ENCODE measurements around the gene CDK14.

Gene CDK14

DNA sequence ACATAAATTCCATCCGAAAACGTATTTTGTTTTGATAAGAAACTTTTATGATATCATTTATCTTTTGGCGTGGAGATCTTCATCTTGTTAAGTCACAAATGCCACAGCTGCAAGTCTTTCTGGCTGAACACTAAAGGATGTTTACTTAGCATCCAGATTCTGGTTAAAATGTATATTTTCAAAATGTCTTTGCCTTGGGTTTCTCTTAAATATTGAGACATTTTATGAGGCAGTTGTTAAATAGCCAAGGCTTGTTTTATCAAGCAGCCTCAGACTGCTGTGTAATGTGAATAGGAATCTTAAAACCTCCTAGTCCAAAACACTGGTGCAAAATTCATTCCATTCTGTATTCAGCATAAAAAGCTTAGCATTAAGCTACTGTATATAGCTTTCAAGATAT lies 531.8 kb downstream of the CDK14 start:
- H3K9me3 ChIP-seq (ENCODE audit: control insufficient read depth, insufficient read depth, low read length): no peaks in the 10 kb centered on the region
- no peaks in the 10 kb centered on the region for H3K27me3 ChIP-seq (ENCODE audit: control insufficient read depth, insufficient read depth, low read length)
- H3K4me3 ChIP-seq (ENCODE audit: low read depth, low read length): no peak overlapping the region

DNA sequence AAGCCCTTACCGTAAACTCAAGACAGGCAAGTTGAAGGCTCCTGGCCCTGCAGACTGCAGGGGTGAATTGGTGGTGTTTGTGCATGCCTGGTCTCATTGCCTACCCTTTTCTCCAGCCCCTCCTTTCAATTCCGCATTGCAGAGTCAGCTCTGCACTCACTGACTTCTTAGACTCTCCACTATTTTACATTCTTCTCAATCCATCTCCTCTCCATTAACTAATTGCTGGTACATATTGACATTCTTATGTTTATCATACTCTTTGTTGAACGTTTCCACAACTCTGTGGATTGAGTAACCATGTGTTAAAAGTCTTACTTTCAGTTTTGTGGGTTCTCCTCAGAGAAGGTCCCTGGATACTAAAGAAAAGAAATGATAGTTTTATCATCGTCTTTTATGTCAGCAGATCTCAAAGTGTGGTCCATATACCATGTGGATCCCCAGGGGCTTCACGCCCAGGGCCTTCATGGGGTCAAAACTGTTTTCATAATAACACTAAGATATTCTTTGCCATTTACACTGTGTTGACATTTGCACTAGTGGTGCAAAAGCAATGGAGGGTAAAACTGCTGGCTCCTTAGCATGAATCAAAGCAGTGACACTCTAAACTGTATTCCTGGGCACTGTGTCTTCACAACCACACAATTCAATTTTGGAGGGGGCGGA lies 532.7 kb downstream of the CDK14 start:
- H3K27ac ChIP-seq (ENCODE audit: low read depth, low read length): no peak overlapping the region
- H3K9me3 ChIP-seq (ENCODE audit: control insufficient read depth, insufficient read depth, low read length): no peaks in the 10 kb centered on the region
- no peaks in the 10 kb centered on the region for H3K27me3 ChIP-seq (ENCODE audit: control insufficient read depth, insufficient read depth, low read length)

More for the DNA sequence above, 531.8 kb downstream of the CDK14 start:
- peaks cover 27% of the 10 kb centered on the region for H3K4me1 ChIP-seq (ENCODE audit: control insufficient read depth, insufficient read depth, low read length)
- no peak overlapping the region for H3K27ac ChIP-seq (ENCODE audit: low read depth, low read length)
- no peaks in the 10 kb centered on the region for H3K36me3 ChIP-seq (ENCODE audit: control insufficient read depth, insufficient read depth, low read length)
- H3K9ac ChIP-seq (ENCODE audit: low read depth, low read length): no peak overlapping the region

DNA sequence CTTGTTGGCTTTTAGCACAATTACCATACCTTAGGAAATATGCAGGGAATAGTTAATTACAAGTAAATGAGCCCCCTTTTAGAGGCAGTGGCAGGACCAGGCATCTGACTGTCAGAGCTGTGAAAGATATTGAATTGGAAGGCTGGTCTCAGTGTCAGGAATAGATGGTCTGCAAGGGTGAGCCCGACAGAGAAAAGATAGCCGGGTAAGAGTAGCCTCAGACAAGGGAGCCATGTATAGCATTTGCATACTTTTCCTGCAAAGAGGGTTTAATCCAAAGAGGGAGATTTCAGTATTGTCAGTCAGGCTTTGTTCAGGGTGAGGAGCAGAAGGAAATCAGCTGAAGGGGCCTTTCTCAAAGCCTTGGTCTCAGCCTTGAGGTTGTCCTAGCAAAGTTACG lies 539.2 kb downstream of the CDK14 start:
- Histone ChIP-seq H3K36me3 (ENCODE audit: control insufficient read depth, insufficient read depth, low read length) (no peaks in the 10 kb centered on the region), H3K4me3 (ENCODE audit: low read depth, low read length) (no peak overlapping the region), H3K27me3 (ENCODE audit: control insufficient read depth, insufficient read depth, low read length) (no peaks in the 10 kb centered on the region), H3K4me1 (ENCODE audit: control insufficient read depth, insufficient read depth, low read length) (peaks cover 30% of the 10 kb centered on the region), H3K9me3 (ENCODE audit: control insufficient read depth, insufficient read depth, low read length) (no peaks in the 10 kb centered on the region), H3K9ac (ENCODE audit: low read depth, low read length) (peak overlapping the region; percentile 2; the same call in 1 of the 2 replicates), H3K27ac (ENCODE audit: low read depth, low read length) (peak overlapping the region; percentile 54)

More for the DNA sequence above, 532.7 kb downstream of the CDK14 start:
- no peaks in the 10 kb centered on the region for H3K36me3 ChIP-seq (ENCODE audit: control insufficient read depth, insufficient read depth, low read length)
- H3K4me1 ChIP-seq (ENCODE audit: control insufficient read depth, insufficient read depth, low read length): peaks cover 30% of the 10 kb centered on the region
- no peak overlapping the region for H3K4me3 ChIP-seq (ENCODE audit: low read depth, low read length)
- H3K9ac ChIP-seq (ENCODE audit: low read depth, low read length): no peak overlapping the region

DNA sequence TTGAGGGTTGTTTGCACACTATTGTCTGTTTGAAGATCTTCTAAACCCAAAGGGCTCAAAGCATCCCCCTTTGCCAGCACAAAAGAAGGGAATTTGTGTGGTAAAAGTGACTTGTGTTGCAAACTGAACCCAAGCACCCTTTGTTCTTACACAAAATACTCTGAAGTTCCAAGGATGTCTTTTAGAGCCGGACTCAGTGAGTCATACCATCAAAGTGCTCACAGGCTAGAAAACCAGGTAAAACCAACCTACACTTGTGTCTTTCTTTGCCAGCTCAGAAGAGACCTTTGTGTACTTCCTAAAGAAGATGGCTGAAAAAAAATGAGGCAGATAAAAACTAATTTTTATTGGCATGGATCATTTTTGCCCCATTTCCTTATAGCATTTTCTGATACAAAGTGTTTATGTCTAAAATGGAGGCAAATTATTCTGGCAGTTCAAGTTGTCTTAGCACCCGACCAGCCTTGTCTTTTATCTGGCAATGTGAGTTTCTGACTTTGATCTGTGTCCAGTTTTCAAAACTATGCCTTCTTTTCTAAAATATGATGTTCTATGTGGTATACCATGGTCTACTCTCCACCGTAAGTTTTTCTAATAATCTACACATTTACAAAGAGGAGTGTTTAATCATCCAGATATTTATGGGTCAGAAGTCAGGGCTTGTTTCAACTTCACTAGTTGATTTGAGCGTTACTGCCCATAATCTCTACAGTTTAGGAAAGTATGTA lies 539.7 kb downstream of the CDK14 start:
- Histone ChIP-seq H3K27ac (ENCODE audit: low read depth, low read length) (peak overlapping the region; percentile 54), H3K9me3 (ENCODE audit: control insufficient read depth, insufficient read depth, low read length) (no peaks in the 10 kb centered on the region), H3K27me3 (ENCODE audit: control insufficient read depth, insufficient read depth, low read length) (no peaks in the 10 kb centered on the region), H3K4me3 (ENCODE audit: low read depth, low read length) (no peak overlapping the region), H3K4me1 (ENCODE audit: control insufficient read depth, insufficient read depth, low read length) (peaks cover 31% of the 10 kb centered on the region), H3K9ac (ENCODE audit: low read depth, low read length) (peak overlapping the region; percentile 2; the same call in 1 of the 2 replicates), H3K36me3 (ENCODE audit: control insufficient read depth, insufficient read depth, low read length) (no peaks in the 10 kb centered on the region)

DNA sequence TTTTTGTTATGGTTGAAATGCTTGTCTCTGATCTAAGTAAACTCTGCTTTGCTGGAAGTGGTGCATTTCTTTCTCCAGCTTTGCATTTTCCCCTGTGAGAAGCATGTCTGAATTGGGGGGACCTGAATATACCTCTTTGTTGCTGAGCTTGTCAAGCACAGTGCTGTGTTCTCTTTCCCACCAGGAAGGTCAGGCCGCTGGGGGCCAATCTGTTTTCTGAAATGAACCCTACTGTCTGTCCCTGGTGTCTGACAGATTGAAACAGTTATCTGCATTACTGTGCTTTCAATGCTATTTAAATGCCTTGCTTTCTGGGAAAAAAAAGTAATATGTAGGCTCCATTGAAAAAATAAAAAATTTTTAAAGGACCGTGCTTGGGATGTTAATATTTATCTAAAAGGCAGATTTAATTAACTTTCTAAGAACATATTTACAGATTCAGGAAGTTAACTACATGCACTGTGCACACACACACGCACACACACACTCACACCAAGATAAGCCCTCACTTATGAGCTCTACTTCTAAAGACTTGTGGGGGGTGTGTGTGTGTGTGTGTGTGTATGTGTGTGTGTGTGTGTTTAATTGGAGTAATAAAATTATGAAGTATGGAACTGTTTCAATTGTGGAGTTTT lies 541.1 kb downstream of the CDK14 start:
- Histone ChIP-seq H3K4me1 (ENCODE audit: control insufficient read depth, insufficient read depth, low read length) (peaks cover 34% of the 10 kb centered on the region), H3K9me3 (ENCODE audit: control insufficient read depth, insufficient read depth, low read length) (no peaks in the 10 kb centered on the region), H3K27ac (ENCODE audit: low read depth, low read length) (no peak overlapping the region), H3K4me3 (ENCODE audit: low read depth, low read length) (no peak overlapping the region), H3K9ac (ENCODE audit: low read depth, low read length) (no peak overlapping the region), H3K27me3 (ENCODE audit: control insufficient read depth, insufficient read depth, low read length) (no peaks in the 10 kb centered on the region), H3K36me3 (ENCODE audit: control insufficient read depth, insufficient read depth, low read length) (no peaks in the 10 kb centered on the region)

DNA sequence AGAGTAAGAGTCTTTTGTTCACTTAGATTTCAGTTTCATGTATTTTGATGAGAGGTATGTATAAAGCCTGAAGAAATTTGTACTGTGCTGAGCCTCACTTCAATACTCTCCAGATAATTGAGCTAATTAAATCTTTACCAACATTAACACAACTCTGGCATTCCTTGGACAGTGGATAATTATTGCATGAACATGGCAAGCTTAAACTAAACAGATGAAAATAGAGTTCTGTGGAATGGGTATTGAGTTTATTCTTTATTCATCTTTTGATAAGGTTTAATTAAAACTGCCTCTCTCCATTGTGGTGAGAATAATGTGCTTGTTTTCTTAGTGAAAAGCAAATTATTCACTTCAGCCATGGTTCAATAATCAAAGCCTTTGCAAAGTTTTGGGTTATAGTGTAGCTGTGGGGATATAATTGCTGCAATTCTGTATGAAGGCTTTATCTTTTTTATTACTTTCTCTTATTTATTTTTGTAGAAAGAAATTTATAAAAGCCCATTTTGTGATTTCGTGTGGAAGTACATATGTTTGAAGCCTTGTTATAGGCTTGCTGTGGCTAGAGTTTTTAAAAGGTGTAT lies 541.8 kb downstream of the CDK14 start:
- Histone ChIP-seq H3K36me3 (ENCODE audit: control insufficient read depth, insufficient read depth, low read length) (no peaks in the 10 kb centered on the region), H3K27ac (ENCODE audit: low read depth, low read length) (no peak overlapping the region), H3K9me3 (ENCODE audit: control insufficient read depth, insufficient read depth, low read length) (no peaks in the 10 kb centered on the region), H3K4me1 (ENCODE audit: control insufficient read depth, insufficient read depth, low read length) (peaks cover 34% of the 10 kb centered on the region), H3K9ac (ENCODE audit: low read depth, low read length) (no peak overlapping the region), H3K27me3 (ENCODE audit: control insufficient read depth, insufficient read depth, low read length) (no peaks in the 10 kb centered on the region), H3K4me3 (ENCODE audit: low read depth, low read length) (no peak overlapping the region)

DNA sequence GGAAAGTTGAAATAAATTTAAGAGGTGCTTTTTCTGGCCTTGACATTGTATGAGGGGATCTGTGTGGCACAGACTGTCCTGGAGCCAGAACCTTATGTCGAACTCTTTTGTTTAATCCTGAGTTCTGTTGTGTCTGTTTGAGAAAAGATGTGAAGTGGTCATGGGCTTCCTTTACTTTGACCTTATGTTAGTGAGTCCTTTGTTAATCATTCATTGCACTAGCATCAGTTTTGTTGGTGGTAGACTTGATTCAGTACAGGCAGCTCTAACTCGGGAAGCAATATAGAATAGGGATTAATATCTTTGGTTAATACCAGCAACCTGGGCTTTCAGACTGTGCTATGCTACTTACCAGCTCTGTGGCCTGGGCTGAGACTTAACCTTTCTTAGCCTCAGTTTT lies 544.2 kb downstream of the CDK14 start:
- H3K4me1 ChIP-seq (ENCODE audit: control insufficient read depth, insufficient read depth, low read length): peaks cover 26% of the 10 kb centered on the region
- no peak overlapping the region for H3K27ac ChIP-seq (ENCODE audit: low read depth, low read length)

DNA sequence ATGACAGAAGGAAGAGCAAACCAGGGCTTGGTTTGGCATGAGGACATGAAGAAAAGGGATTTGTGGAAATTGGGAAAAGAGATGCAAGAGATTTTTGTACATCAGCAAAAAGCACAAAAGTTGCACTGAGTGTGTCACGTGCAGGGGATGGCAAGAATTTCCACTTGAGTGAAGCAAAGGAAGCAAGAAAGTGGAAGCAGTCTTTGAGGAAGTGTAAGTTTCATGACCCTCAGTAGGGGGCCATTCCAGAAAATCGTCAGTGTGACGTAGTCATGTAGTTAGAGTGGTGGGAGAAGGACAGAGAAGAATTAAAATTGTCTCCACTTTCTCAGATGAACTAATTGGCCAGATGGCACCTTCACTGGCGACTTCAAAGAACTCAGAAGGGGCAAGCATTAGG lies 544.9 kb downstream of the CDK14 start:
- H3K4me3 ChIP-seq (ENCODE audit: low read depth, low read length): no peak overlapping the region
- no peaks in the 10 kb centered on the region for H3K27me3 ChIP-seq (ENCODE audit: control insufficient read depth, insufficient read depth, low read length)
- no peak overlapping the region for H3K27ac ChIP-seq (ENCODE audit: low read depth, low read length)
- H3K9me3 ChIP-seq (ENCODE audit: control insufficient read depth, insufficient read depth, low read length): no peaks in the 10 kb centered on the region
- no peak overlapping the region for H3K9ac ChIP-seq (ENCODE audit: low read depth, low read length)
- no peaks in the 10 kb centered on the region for H3K36me3 ChIP-seq (ENCODE audit: control insufficient read depth, insufficient read depth, low read length)
- peaks cover 19% of the 10 kb centered on the region for H3K4me1 ChIP-seq (ENCODE audit: control insufficient read depth, insufficient read depth, low read length)

More for the DNA sequence above, 544.2 kb downstream of the CDK14 start:
- H3K9me3 ChIP-seq (ENCODE audit: control insufficient read depth, insufficient read depth, low read length): no peaks in the 10 kb centered on the region
- no peak overlapping the region for H3K9ac ChIP-seq (ENCODE audit: low read depth, low read length)
- no peaks in the 10 kb centered on the region for H3K36me3 ChIP-seq (ENCODE audit: control insufficient read depth, insufficient read depth, low read length)
- no peak overlapping the region for H3K4me3 ChIP-seq (ENCODE audit: low read depth, low read length)
- no peaks in the 10 kb centered on the region for H3K27me3 ChIP-seq (ENCODE audit: control insufficient read depth, insufficient read depth, low read length)

DNA sequence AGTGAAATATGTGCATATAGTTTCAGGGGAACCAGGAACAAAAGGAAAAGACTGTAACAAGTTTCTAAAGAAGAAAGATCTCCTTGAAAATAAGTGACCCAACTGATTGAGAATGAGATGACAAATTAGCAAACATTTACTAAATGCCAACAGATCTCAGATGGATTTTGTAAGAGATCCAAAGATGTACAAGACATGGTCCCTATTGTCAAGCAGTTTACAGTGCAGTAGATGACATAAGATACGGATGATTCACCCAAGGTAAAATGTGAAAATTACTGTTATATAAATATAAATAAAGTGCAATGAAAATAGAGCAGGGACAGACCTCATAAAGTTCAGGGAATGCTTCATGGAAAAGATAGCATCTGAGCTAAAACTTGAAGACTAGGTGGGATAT lies 546.6 kb downstream of the CDK14 start:
- no peaks in the 10 kb centered on the region for H3K36me3 ChIP-seq (ENCODE audit: control insufficient read depth, insufficient read depth, low read length)
- 0 out of 2 replicates have a peak, but pooled peaks cover 4% of the 10 kb centered on the region for H3K4me1 ChIP-seq (ENCODE audit: control insufficient read depth, insufficient read depth, low read length)
- H3K27ac ChIP-seq (ENCODE audit: low read depth, low read length): no peak overlapping the region
- H3K27me3 ChIP-seq (ENCODE audit: control insufficient read depth, insufficient read depth, low read length): no peaks in the 10 kb centered on the region
- no peaks in the 10 kb centered on the region for H3K9me3 ChIP-seq (ENCODE audit: control insufficient read depth, insufficient read depth, low read length)
- no peak overlapping the region for H3K9ac ChIP-seq (ENCODE audit: low read depth, low read length)
- H3K4me3 ChIP-seq (ENCODE audit: low read depth, low read length): no peak overlapping the region

DNA sequence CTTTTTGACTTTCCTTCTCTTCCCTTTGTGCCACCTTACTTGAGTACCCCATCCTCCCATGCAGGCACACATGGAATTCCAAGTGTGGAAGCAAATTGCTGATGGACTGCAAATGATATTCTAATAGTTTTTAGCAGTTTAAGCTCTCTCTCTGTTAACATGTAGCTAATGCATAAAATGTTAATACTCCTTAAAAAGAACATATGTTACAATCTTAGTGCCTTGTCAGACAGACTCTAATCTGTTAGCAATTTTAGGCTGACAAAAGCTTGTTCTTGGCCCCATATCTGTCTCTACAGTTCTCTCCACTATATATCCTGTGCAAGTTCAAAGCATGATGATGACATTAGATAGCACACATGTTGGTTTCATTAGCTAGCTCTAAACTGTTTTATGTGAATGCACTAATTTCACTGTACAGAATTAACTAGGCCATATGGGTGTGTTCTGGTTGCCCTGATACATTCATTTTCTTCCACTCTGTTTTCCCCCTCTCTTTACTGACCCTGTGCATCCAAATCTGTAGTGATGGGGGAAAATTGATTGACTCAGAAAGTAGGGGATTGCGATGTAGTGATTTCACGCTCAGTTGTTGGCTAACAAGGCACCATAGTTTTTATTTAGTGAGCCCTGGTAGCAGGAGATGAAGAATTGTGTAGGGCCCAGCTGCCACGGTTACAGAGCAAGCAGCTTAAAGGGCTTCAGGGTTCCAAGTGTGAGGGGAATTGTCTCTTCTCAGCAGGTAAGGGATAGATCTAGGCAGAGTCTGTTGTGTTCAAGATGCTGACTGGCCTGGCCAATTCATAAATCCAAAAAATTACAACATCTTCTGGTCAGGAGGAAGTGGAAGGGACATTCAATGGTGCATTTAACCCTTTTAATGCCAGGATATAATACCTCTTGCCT lies 553.5 kb downstream of the CDK14 start:
- no peak overlapping the region for H3K27ac ChIP-seq (ENCODE audit: low read depth, low read length)
- no peaks in the 10 kb centered on the region for H3K4me1 ChIP-seq (ENCODE audit: control insufficient read depth, insufficient read depth, low read length)
- no peak overlapping the region for H3K9ac ChIP-seq (ENCODE audit: low read depth, low read length)
- H3K9me3 ChIP-seq (ENCODE audit: control insufficient read depth, insufficient read depth, low read length): no peaks in the 10 kb centered on the region
- H3K27me3 ChIP-seq (ENCODE audit: control insufficient read depth, insufficient read depth, low read length): no peaks in the 10 kb centered on the region
- H3K4me3 ChIP-seq (ENCODE audit: low read depth, low read length): no peak overlapping the region
- no peaks in the 10 kb centered on the region for H3K36me3 ChIP-seq (ENCODE audit: control insufficient read depth, insufficient read depth, low read length)

Measured in HUES48 (cell line).